Measurements from ENCODE around the gene LILRA2. TPM values are rescaled to one million over a fixed set of nuclear protein-coding genes. Genes with fewer than 3 reads are reported as not detected.

The LILRA2 gene
- total RNA-seq, 1 experiment from 2014 or later, result not detected

- Histone ChIP-seq H3K9me3 (no peaks in the 10 kb centered on the region), H3K4me1 (peaks cover 2% of the 10 kb centered on the region; the same call in 1 of the 2 replicates), H3K36me3 (ENCODE audit: control insufficient read depth, insufficient read depth, low read length) (no peaks in the 10 kb centered on the region), H3K27me3 (replicated peaks; ENCODE audit: control insufficient read depth, insufficient read depth, low read length) (no peaks in the 10 kb centered on the region), H3K4me3 (ENCODE audit: low read depth, low read length) (no peak overlapping the region)
- CTCF ChIA-PET, result no interaction called here
- Mint-ChIP-seq H3K4me1 (ENCODE audit: low read depth, unreplicated experiment) (no peaks in the 10 kb centered on the region), H3K27me3 (ENCODE audit: insufficient read depth, unreplicated experiment) (peaks cover 48% of the 10 kb centered on the region), H3K9me3 (ENCODE audit: unreplicated experiment) (no peaks in the 10 kb centered on the region), H3K27ac (ENCODE audit: unreplicated experiment) (no peak overlapping the region), H3K36me3 (ENCODE audit: insufficient read depth, unreplicated experiment) (no peaks in the 10 kb centered on the region), H3K4me3 (ENCODE audit: unreplicated experiment) (no peak overlapping the region)
- POLR2A ChIA-PET, result no interaction called here
- no peak for DNase-seq
- TF ChIP-seq CTCF (IDR thresholded peaks at IDR 0.05; ENCODE audit: insufficient read depth in 1 of 2, low read depth in 1 of 2, low read length in 1 of 2, severe bottlenecking in 1 of 2, unreplicated experiment in 1 of 2), result no peak
- BruUV-seq (replicated peaks), result no TSS peak
- intact Hi-C loops (cut with micrococcal nuclease; ENCODE audit: unreplicated experiment), result no loop called here
Observed at GRCh38 chr19:54530866-54531265, 42.7 kb upstream of the LILRA2 start.

GRCh38 chr19:54532528-54532927 is 41.1 kb upstream of the LILRA2 start:
- Mint-ChIP-seq H3K36me3 (ENCODE audit: insufficient read depth, unreplicated experiment) (no peaks in the 10 kb centered on the region), H3K9me3 (ENCODE audit: unreplicated experiment) (no peaks in the 10 kb centered on the region), H3K27me3 (ENCODE audit: insufficient read depth, unreplicated experiment) (peaks cover 53% of the 10 kb centered on the region), H3K4me1 (ENCODE audit: low read depth, unreplicated experiment) (no peaks in the 10 kb centered on the region), H3K4me3 (ENCODE audit: unreplicated experiment) (no peak overlapping the region), H3K27ac (ENCODE audit: unreplicated experiment) (no peak overlapping the region)
- POLR2A ChIA-PET, result no interaction called here
- Histone ChIP-seq H3K4me1 (no peaks in the 10 kb centered on the region), H3K36me3 (ENCODE audit: control insufficient read depth, insufficient read depth, low read length) (no peaks in the 10 kb centered on the region), H3K4me3 (ENCODE audit: low read depth, low read length) (no peak overlapping the region), H3K27me3 (replicated peaks; ENCODE audit: control insufficient read depth, insufficient read depth, low read length) (no peaks in the 10 kb centered on the region; the same call in 1 of the 2 replicates), H3K9me3 (no peaks in the 10 kb centered on the region)
- no peak for DNase-seq
- CTCF ChIA-PET, result no interaction called here
- no TSS peak for BruUV-seq (replicated peaks)
- TF ChIP-seq CTCF (IDR thresholded peaks at IDR 0.05; ENCODE audit: insufficient read depth in 1 of 2, low read depth in 1 of 2, low read length in 1 of 2, severe bottlenecking in 1 of 2, unreplicated experiment in 1 of 2), result no peak
- intact Hi-C loops (cut with micrococcal nuclease; ENCODE audit: unreplicated experiment), result no loop called here

- Mint-ChIP-seq H3K36me3 (ENCODE audit: insufficient read depth, unreplicated experiment) (no peaks in the 10 kb centered on the region), H3K4me1 (ENCODE audit: low read depth, unreplicated experiment) (no peaks in the 10 kb centered on the region), H3K4me3 (ENCODE audit: unreplicated experiment) (no peak overlapping the region), H3K9me3 (ENCODE audit: unreplicated experiment) (no peaks in the 10 kb centered on the region), H3K27me3 (ENCODE audit: insufficient read depth, unreplicated experiment) (peaks cover 48% of the 10 kb centered on the region), H3K27ac (ENCODE audit: unreplicated experiment) (no peak overlapping the region)
- CTCF ChIA-PET, result no interaction called here
- Histone ChIP-seq H3K4me3 (ENCODE audit: low read depth, low read length) (no peak overlapping the region), H3K36me3 (ENCODE audit: control insufficient read depth, insufficient read depth, low read length) (no peaks in the 10 kb centered on the region), H3K27me3 (replicated peaks; ENCODE audit: control insufficient read depth, insufficient read depth, low read length) (no peaks in the 10 kb centered on the region; the same call in 1 of the 2 replicates), H3K9me3 (no peaks in the 10 kb centered on the region), H3K4me1 (no peaks in the 10 kb centered on the region)
- POLR2A ChIA-PET, result no interaction called here
- BruUV-seq (replicated peaks), result no TSS peak
- no peak for TF ChIP-seq CTCF (IDR thresholded peaks at IDR 0.05; ENCODE audit: insufficient read depth in 1 of 2, low read depth in 1 of 2, low read length in 1 of 2, severe bottlenecking in 1 of 2, unreplicated experiment in 1 of 2)
- intact Hi-C loops (cut with micrococcal nuclease; ENCODE audit: unreplicated experiment), result no loop called here
- no peak for DNase-seq
Observed at GRCh38 chr19:54533476-54533875, 40.1 kb upstream of the LILRA2 start.
